ENCODE measurements around the gene SLC6A6. TPM values are rescaled to one million over a fixed set of nuclear protein-coding genes. Genes with fewer than 3 reads are reported as not detected.

SLC6A6 gene
- total RNA-seq, 4 donors from 2014 or later = 14.4 to 35.7 (median 17.0) TPM

GRCh38 chr3:14369675-14370669 lies 32.4 kb upstream of the SLC6A6 start:
- intact Hi-C loops (cut with DNase I) = no loop called here
- H3K36me3 ChIP-seq = no peaks in the 10 kb centered on the region
- peaks cover 0 to 48% (median 0%) of the 10 kb centered on the region in 4 donors for H3K27me3 ChIP-seq
- WGBS, 2 donors = 46 to 67% methylated on average over 11 to 14 of the region's 15 CpGs
- H3K4me3 ChIP-seq = no peak overlapping the region
- DNase-seq = no peak
- H3K27ac ChIP-seq = peak overlapping the region; percentile 60 to 72 (median 70)
- H3K4me1 ChIP-seq = peaks cover 41 to 67% (median 47%) of the 10 kb centered on the region in 3 donors
- H3K9me3 ChIP-seq = no peaks in the 10 kb centered on the region
- TF ChIP-seq, protein P1, sequence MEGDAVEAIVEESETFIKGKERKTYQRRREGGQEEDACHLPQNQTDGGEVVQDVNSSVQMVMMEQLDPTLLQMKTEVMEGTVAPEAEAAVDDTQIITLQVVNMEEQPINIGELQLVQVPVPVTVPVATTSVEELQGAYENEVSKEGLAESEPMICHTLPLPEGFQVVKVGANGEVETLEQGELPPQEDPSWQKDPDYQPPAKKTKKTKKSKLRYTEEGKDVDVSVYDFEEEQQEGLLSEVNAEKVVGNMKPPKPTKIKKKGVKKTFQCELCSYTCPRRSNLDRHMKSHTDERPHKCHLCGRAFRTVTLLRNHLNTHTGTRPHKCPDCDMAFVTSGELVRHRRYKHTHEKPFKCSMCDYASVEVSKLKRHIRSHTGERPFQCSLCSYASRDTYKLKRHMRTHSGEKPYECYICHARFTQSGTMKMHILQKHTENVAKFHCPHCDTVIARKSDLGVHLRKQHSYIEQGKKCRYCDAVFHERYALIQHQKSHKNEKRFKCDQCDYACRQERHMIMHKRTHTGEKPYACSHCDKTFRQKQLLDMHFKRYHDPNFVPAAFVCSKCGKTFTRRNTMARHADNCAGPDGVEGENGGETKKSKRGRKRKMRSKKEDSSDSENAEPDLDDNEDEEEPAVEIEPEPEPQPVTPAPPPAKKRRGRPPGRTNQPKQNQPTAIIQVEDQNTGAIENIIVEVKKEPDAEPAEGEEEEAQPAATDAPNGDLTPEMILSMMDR (IDR thresholded peaks at IDR 0.05) = peak in 2 of 6 experiments; percentile 24 to 38
- no peak for TF ChIP-seq POLR2A (IDR thresholded peaks at IDR 0.05)

DNA sequence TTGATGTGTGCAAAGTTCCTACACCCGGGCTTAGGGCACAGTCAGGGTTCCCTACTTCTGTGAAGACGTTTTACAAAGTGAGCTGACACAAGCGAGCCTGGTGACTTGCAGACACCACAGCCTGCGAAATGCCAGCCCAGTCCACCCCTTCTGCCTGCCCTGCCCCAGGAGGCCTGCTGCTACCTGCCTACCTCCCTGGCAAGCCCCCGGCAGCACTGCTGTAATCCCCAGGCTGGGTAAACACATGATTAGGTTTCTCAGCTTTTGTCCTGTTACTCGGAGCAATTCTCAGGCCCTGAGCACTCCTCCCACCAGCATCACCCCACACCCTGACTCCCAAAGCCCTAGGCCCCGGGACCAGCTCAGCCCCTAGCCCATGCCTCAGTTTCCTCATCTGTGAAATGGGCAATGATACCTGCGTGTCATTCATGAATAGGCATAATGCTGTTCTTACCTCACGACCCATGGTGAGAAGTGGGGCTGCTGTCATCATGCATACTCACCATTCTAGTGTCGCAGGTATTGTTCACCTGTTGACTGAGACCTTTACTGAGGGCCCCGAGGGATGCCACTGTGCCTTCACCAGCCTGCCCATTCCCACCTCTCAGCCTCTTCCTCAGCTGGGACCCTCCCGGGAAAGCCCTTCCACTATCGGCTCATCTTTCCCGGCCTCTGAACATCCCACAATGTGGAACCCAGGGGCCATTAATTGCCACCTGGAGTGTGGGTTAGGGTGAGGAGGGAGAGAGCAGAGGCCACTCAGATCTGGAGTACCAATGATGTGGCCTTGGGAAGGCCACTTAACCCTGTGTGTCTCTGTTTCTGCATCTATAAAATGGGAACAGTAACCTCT lies 31.5 kb upstream of the SLC6A6 start:
- WGBS, 2 donors = 47 to 50% methylated on average over 3 to 13 of the region's 14 CpGs
- Histone ChIP-seq H3K36me3 (no peaks in the 10 kb centered on the region), H3K27me3 (peaks cover 0 to 39% (median 0%) of the 10 kb centered on the region in 4 donors), H3K9me3 (no peaks in the 10 kb centered on the region), H3K4me1 (peaks cover 41 to 72% (median 47%) of the 10 kb centered on the region in 3 donors), H3K4me3 (no peak overlapping the region), H3K27ac (peak overlapping the region; percentile 60 to 72 (median 70))
- intact Hi-C loops (cut with DNase I) = no loop called here
- TF ChIP-seq POLR2A (IDR thresholded peaks at IDR 0.05) = no peak
- TF ChIP-seq, protein P1 (IDR thresholded peaks at IDR 0.05) = no peak
- no peak for DNase-seq

- Histone ChIP-seq H3K36me3 (no peaks in the 10 kb centered on the region), H3K4me1 (peaks cover 41 to 72% (median 47%) of the 10 kb centered on the region in 3 donors), H3K4me3 (no peak overlapping the region), H3K27me3 (peaks cover 0 to 30% (median 0%) of the 10 kb centered on the region in 4 donors), H3K27ac (peak overlapping the region; percentile 60 to 72 (median 70)), H3K9me3 (no peaks in the 10 kb centered on the region)
- intact Hi-C loops (cut with DNase I) = no loop called here
- WGBS, 2 donors = 5 to 25% methylated on average over 8 to 11 of the region's 12 CpGs
- DNase-seq = peak; percentile 17
- no peak for TF ChIP-seq POLR2A (IDR thresholded peaks at IDR 0.05)
- TF ChIP-seq, protein P1 (IDR thresholded peaks at IDR 0.05) = no peak
Observed at GRCh38 chr3:14371573-14372474, 30.6 kb upstream of the SLC6A6 start.

DNA sequence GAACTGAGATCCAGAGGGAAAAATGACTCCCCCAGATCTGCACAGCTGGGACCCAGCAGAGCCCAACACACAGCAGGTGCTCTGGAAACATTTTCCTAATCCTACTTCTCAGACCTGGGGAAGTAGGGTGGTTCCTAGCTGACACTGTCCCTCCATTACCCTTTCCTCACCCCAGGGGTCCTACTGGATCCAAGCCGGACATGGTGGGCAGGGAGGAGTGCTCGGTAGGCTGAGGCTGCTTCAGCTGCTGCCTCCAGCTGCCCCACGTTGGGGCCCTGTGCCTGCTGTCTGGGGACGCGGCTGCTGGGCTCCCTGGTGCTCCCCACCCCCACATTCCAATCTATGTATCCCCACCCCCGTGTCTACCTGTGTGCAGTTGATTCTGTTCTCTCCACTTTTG lies 29.8 kb upstream of the SLC6A6 start:
- Histone ChIP-seq H3K9me3 (no peaks in the 10 kb centered on the region), H3K4me1 (peaks cover 41 to 75% (median 47%) of the 10 kb centered on the region in 3 donors), H3K4me3 (no peak overlapping the region), H3K27me3 (peaks cover 0 to 22% (median 0%) of the 10 kb centered on the region in 4 donors), H3K27ac (peak overlapping the region in 3 of 4 donors; percentile 60 to 72 (median 69)), H3K36me3 (no peaks in the 10 kb centered on the region)
- intact Hi-C loops (cut with DNase I) = no loop called here
- TF ChIP-seq, protein P1 (IDR thresholded peaks at IDR 0.05) = no peak
- TF ChIP-seq POLR2A (IDR thresholded peaks at IDR 0.05) = no peak
- WGBS, 2 donors = 77 to 85% methylated on average over 5 to 6 of the region's 6 CpGs
- DNase-seq = no peak

Measured in esophagus squamous epithelium (tissue), 5 donors.